Effector CD8-positive, alpha-beta T cell (primary cell): Measurements from ENCODE around the gene TRIM69.

Experiments used
- DNase-seq: peaks from one replicate; lab custom pipeline; 2025; lab: John Stamatoyannopoulos, UW

Gene TRIM69

DNA sequence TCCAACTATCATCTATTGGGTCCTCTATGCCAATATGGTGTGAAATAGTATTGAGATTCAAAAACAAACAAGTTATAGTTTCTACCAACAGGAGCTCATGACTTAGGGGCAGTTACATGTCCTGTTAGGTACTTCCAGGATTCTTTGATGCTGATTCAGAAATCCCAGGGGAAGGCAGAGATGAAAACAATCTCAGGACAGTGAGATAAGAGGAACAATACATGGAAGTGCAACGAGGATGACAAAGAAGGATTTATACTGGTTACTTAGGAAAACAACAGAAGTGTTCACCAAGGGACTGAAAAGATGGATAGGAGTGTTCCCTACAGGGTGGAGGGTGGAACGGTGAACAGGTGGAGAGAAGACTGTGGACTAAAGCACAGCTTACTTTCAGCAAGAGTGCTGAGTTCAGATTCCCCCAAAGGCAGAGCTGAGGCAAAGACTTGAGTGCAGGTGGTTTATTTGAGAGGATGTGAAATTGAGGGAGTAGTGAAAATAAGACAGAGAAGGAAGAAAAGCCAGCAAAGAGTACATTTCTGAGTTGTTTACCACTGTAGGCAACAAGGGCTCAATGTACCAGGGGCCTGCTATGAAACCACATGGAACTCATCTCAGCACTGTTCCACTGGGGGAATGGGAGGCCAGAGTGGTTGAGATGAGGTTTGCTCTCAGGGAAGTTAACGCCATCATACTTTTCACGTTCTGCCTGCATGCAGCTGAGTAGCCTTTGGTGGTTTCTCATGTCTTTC is 68.1 kb downstream of the TRIM69 start:
- no peak for DNase-seq

DNA sequence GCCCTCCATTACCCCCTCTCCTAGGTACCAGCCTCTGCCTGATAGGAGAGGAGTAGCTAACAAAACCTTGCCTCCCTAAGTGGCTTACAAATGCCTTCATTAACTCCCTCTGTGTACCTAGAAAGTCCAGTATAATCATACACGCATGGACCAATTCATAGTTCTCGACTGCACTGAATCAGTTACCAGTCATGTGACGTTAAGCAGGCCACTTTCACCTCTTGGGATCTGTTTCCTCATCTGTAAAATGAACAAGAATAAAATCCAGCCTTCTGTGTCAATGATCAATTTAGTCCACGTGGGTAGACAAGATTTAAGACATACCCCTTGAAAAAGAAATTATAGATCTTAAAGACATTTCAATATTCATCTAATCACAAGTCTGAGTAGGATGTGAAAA is 72.2 kb downstream of the TRIM69 start:
- DNase-seq: no peak

DNA sequence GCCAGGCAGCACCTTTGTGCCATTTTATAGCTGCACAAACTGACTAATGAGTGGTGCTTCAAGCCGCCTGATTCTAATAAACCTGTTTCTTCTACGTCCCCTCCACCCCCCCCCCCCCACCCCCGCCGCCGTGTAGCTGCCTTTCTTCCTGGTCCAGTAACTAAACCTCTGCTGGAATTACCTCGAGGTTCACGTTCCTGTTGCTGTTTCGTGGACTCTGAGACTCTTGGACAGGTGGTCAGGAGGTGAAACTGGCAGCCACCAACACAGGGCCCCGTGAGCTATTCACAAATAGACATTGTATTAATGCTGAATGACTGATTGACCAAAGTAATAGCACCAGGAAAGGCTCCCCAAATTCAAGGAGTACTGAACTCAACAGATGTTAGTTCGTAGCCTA is 73.9 kb downstream of the TRIM69 start:
- DNase-seq: no peak

DNA sequence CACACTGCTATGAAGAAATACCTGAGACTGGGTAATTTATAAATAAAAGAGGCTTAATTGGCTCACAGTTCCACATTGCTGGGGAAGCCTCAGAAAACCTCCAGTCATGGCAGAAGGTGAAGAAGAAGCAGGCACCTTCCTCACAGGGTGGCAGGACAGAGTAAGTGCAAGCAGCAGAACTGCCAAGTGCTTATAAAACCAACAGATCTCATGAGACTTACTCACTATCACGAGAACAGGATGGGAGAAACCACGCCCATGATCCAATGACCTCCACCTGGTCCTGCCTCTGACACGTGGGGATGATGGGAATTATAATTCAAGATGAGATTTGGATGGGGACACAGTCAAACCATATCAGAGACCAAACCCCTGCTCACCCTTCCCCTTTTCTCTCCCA is 75.0 kb downstream of the TRIM69 start:
- no peak for DNase-seq

DNA sequence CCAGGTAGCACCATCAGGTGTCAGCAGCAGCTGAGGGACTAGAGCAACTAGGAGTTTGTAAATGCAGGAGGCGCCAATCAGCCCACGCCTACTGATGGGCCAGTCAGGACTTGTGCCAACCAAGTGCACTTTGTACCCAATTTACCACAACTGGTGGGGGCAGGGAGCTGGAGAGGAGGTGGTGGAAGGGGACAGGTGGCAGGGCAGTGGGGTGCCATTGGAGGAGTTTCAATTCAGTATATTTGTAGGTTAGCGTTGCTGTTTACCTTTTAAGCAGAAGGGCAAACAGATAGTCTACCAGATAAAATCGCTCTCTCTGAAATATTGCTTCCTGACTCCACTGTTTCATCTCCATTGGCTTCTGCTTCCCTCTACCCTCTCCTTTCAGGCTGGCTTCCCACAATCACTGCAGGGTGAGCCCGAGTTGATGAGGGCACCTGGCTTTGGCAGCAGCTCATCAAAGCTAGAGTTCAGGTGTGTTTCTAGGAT is 75.7 kb downstream of the TRIM69 start:
- DNase-seq: no peak

DNA sequence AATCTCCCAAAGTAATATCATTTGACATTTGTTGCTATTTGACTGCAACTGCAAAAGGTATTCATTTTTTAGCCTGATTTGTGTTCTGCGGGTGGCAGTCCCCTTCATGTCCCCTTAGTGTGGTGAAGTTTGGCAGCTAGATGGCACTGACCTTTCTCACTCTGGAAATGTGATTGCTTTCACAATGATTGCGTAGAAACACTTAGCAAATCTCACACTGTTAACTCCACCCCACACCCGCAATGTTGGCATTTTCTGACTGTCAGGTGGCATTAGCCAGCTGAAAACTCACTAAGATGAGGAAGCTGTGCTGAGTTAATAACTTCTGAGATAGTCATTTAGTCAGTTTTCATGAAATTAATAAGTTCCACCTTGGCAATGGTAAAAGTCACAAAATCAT is 76.9 kb downstream of the TRIM69 start:
- DNase-seq: no peak
